GM21619 (cell line): ENCODE results near the gene PARVG.

Experiments used
- ATAC-seq: cut with Tn5 transposase; IDR thresholded peaks from one replicate; pipeline ENCODE4 v1.9.1; 2021; ENCODE audit not compliant: unreplicated experiment

PARVG gene

DNA sequence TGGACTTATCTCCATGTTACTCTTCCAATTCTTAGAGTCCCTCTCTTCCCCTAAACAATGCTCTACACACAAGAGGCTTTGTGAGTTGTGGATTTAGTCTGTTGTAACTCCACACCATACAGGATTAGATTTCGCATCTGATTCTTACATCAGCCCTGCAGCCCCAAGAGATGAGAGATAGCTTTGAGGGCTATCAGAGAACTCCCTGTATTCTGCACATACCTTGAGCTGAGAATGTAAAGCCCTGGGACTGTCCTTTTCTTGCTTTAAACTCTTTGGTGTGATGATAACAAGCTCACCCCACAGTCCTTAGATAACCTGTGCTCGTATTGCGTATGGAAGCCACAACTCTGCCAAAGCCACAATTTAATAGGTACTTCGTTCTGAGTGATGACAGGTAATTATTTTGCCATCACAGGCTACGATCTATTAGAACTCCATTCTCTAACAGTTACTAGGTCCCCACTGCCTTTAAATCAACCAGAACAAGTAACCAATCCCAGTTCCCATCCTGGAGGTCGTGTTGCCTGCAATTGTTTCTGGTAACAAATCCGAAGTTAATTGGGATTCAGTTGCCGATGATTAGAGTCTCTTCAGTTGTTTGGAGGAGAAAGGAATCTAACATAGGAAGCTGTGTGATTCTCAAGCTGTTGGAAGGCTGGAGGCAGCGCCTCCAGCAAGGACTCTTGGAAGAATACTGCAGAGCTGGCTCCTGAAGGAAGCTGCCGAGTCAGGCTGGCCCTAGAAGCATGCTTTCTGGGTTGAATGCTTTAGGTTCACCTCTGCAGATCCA is 1.3 kb upstream of the PARVG start:
- ATAC-seq: no peak

DNA sequence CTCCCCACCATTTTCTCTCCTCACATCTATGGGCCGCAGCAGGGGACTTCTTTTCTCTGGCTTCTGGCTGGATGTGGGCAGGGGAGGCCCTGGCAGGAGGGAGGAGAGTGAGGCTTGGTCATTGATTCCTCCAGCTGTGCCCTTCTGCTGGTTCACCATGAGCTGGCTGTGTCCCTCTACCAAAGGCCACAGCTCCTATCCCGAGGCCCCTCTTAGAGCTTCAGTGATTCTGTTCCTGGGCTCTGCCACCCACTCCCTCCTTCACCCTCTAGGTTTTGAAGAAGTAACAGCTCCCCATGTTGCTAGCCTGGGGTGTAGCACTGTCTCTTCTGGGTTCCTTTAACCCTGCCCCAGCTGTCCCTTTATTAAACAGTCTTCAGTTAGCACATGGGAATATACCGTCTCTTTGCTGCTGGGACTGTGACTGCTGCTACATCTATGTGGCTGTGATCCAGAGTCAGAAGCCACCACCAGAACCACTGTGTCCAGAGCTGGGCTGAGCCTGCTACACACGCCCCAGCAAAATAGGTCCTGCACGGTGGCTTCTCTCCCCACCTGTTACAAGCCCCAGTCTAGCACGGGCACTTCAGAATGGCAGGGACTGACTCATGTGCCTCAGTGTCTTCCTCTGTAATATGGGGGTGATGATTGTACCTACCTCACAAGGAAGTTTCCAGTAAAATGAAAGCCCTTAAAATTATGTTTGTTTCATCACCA is 578 bp upstream of the PARVG start:
- no peak for ATAC-seq

DNA sequence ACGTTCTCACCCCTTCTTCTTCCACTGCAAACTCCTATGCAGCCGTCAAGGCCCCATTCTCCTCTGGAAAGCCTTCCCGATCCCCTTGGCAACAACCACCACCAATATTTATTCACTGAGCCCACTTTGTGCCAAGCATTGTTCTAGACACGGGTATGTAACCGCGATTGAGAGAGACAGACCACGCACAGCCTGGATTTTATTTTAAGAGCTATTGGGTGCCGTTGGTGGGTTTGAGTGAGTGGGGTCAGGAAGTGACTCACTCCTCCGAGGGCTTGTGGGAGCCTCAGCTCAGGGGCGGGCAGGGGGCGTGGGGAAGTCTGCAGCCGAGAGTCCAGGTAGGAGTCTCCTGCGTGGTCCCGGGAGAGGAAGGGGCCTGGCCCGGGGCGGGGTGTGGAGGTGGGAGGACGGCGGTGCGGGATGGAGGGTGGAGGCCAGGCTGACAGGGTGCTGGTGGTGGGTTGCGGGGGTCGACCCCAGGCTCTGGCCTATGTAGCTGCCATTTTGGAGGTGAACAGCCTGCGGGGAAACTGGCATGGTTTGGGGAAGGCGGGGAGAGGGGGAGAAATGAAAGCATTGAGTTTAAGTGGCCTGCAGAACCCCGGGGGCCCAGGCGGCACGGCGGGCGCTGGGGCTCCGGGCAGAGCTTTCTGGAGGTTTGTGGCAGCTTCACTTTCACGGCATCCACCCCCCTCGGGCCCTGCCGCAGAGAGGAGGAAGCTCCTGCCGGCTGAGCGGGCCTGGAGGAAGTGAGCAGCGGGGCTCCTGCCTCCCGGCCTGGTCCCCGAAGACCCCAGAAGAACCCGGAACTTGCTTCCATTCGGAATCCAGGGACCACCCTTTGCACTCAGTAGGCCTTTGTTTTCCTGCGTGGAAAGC is 547 bp downstream of the PARVG start:
- no peak for ATAC-seq

DNA sequence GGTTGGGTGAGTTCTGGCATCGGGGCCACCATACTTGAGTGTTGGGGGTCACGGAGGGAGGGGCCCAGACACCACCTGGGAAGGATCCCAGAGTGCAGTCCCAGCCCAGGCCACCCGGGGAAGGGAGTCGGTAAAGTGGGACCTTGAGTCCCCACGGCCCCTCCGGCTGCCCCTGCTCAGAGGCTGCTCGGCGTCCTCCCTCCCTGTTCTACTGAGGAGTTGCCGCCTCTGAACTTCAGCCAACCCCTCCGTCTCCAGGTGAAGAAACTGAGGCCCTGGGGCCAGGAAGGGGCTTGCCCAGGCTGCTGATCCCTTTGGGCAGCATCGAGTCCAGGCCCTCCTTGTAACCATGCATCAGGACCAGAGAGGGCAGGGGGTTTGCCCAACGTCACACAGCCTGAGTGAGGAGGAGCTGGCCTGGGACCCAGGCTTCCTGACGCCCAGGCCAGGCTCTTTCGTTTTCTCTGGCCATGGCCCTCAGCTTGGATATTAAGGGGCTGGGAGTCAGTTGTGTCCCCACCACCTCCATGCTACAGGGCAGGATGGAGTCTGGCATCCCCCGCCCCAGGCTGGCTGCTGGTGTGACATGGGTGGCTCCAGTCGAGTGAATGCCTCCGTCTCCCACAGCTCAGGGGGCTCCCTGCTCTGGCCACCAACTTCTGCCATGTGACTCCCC is 1.3 kb downstream of the PARVG start:
- no peak for ATAC-seq

DNA sequence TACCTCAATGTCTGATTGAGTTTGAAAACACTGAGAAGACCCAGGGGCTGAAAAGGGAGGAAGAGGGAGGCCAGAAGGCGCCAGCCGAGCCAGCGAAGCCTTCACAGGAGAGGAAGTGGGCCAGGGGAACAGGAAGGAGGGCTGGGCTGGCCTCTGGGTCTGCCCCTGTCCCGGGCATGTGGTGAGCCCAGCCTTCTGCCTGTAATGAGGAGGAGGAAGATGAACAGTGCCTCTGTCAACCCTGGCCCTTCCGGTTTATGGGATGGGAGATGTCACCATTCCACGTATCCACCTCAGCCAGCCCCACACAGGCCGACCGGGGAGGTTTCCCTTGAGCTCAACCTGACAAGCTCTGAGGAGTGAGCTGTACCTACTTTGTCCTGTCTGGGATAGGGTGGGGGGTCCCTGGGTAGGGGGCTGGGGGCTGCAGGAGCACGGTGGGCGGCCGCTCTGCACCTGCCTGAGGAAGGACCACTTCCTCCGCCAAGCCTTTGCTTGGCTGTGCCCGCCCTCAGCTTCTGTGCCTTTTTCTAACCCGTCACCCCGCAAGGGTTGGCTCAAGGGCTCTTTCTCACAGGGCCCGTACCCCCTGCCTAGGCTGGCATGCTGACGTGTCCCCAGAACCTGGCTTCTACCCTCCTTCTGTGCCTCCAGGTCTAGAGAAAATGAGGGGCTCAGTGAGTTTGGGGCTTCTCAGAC is 2.0 kb downstream of the PARVG start:
- ATAC-seq: no peak

DNA sequence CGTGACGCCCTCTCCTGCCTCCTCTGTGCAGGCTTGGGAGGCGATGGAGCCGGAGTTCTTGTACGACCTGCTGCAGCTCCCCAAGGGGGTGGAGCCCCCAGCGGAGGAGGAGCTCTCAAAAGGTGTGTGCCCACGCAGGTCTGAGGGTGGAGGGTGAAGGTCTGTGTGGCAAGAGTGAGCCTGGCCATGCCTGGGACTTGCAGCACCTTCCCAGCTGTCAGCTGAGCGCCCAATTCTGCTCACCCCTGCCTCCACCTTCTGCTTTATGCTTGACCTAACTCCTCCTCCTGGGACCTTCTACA is 2.5 kb downstream of the PARVG start:
- no peak for ATAC-seq

DNA sequence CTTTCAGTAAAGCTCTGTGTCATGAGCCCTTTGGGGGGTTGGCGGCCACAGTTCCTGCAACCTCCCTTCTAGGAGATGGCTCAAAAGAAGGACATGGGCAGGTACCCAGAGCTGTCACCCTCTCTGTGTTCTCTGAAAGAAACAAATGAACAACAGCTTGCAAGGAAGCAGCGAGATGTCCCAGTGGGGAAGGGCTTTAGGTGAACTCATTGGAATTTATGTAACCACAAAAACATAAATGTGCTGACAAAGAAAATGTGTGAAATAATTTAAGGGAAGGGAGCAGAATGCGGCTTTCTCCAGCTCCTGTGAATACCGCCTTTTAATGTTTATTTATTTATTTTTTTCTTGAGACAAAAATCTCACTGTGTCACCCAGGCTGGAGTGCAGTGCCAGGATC is 3.3 kb downstream of the PARVG start:
- ATAC-seq: no peak

DNA sequence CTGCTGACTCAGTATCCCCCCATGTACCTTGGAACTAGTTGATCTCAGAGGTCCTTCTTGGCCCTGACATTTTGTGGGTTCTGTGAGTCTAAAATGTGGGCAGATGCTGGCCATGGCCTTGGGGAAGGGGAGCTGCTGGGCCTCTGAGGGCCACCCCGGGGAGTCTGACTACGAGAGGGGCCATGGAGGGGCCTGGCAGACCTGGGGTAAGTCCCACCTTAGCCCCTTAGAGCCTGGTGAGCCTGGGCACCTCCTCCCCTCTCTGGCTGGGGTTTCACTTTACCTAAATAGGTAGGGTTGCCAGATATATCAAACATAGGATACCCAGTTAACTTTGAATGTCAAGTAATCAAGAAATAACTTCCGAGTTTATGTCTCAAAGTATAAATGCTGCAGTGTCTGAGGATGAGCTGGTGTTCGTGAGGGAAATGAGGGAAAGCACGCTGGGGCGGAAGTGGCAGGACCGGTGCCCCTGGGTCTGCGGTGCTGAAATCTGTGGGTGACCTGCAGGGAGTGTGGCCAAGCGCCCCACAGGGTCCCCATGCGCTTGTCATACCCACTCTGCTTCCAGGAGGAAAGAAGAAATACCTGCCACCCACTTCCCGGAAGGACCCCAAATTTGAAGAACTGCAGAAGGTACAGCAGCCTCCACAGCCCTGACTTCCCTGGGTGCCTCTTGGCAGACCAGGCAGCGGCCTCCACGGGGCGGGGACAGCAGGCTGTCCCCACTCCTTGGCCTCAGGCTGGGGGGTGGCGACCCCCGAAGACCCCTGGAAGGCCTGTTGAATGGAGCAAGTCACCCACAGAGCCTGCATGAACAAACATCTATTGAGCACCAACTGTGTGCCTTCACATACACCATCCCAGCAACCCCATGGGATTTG is 4.8 kb downstream of the PARVG start:
- ATAC-seq: no peak

DNA sequence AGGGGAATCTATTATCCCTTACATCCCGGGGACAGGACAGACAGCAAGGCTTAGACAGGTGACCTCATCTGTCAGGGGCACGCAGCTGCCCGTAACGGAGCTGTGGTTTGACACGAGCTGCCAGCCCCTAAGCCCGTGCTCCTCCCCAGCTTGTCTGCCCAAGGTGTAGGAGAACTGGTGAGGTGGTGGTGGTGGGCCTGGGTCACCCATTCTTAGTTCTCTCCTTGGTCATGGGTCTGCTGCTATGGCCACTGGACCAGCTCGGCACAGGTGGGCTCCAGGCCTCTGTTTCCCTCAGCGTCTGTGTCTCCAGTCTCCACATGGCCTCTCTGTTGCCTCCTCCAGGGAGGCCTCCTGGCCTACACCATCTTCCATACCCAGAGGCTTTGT is 5.4 kb downstream of the PARVG start:
- no peak for ATAC-seq

DNA sequence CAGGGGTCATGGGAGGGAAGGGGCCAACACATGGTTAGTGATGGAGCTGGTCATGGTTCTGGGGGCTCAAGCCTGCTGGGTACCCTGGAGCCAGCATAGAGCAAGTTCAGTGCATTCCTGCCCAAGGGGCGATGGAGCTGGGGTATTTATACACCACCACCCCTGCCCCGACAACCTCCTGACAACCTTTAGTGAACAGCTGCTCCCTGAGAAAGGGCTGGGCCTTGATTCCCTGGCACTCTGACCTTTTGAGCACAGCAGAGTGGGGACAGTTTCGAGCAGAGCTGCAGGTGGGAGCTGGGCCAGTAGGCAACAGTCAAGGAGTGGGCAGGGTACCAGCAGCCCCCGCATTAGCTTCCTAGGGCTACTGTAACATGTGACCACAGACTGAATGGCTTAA is 6.0 kb downstream of the PARVG start:
- ATAC-seq: no peak

DNA sequence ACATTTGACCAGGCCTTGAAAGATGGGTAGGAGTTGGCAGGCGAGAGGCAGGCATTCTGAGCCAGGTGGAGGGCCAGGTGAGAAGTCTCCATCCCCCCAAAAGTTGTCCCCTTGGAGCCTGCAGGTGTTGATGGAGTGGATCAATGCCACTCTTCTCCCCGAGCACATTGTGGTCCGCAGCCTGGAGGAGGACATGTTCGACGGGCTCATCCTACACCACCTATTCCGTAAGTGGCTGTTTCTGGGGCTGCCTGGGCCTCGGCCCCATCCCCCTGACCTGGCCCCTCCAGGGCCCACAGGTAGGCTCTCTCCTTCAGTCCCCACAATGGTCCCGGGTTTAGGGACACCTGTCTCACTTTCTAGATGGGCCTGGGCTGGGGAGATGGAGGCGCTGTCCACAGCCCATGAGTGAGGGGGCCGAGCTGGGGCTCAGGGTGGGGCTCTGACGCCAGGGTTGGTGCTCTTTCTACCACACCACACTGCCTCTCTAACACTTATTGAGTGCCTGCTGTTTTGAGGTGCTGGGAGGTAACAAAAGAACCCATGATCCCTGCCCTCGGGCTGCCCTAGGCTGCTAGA is 7.0 kb downstream of the PARVG start:
- no peak for ATAC-seq

DNA sequence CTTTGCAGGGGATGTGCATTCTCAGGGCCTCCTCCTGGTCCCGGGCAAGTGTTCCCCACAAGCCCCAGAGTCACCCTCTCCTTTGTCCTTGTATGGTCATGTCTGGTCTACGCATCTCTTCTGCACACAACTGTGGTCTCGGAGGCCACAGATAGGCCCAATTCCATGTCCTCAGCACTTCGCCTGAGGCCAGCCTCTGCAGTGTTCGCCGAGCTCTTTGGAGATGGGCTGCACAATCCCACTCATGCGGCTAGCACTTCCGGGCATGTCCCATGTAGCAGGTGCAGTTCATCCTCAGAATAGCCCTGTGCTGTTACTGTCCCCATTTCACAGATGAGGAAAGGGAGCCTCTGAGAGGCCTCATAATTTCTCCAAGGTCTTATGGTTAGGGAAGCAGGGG is 7.6 kb downstream of the PARVG start:
- ATAC-seq: no peak

DNA sequence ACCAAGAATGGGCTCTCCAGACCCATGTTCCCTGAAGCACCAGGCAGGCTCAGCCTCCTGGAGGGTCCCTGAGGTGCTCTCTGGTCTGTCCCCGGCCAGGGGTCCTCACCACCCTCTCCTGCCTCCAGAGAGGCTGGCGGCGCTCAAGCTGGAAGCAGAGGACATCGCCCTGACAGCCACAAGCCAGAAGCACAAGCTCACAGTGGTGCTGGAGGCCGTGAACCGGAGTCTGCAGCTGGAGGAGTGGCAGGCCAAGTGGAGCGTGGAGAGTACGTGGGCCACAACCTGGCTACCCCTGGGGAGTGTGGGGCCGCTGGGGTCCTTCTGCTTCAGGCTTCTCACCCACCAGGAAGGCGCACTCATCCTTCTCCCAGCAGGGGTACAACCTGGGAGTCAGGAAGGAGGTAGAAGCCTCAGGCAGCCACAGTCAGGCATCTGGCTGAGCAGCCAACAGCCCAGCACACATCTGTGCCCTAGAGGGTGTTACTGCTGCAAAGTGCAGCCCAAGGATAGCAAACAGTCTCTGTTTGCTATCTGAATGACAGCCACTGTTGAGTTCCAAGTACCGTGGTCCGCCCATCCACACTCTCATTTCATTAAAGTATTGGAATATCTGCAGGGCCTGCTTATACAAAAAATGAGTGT is 8.4 kb downstream of the PARVG start:
- ATAC-seq: no peak

DNA sequence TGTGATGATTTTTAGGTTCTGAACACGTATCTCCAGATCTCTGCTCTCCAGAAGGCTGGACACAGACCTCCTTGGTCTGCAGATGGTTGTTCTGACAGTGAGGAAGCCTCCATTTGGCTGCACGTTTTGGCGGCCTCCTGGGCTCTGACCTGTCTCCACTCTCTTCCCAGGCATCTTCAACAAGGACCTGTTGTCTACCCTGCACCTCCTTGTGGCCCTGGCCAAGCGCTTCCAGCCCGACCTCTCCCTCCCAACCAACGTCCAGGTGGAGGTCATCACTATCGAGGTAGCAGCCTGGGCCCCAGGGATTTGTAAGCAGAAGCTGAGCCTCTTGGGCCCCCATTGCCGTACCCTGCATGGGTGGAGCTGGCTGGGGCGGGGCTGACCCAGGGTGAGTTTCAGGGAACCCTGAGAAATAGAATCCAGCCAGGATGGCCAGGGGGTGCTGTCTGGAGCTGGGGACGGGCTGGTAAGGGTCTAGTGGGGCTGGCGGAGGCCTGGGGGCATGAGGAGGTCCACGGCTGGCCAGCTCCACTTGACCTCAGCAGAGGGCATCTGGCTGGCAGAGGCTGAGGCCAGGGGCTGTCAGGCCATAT is 9.8 kb downstream of the PARVG start:
- no peak for ATAC-seq

DNA sequence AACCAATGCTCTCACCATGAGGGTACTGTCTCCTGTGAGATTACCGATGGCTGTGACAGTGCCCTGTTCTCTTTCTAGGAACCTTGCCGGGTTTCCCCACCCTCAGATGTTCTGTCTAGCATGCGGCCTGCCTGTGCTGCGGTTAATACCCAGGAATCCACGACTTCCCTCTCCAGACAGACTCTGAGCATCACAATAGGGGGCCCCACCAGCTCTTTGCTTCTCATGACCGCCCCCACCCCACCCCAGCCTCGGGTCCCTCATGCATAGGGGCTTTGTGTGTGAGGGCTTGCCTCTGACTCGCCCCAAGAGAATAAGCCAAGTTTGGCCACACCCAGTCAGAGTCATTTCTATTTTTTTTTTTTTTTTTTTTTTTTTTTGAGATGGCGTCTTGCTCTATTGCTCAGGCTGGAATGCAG is 10.3 kb downstream of the PARVG start:
- no peak for ATAC-seq

DNA sequence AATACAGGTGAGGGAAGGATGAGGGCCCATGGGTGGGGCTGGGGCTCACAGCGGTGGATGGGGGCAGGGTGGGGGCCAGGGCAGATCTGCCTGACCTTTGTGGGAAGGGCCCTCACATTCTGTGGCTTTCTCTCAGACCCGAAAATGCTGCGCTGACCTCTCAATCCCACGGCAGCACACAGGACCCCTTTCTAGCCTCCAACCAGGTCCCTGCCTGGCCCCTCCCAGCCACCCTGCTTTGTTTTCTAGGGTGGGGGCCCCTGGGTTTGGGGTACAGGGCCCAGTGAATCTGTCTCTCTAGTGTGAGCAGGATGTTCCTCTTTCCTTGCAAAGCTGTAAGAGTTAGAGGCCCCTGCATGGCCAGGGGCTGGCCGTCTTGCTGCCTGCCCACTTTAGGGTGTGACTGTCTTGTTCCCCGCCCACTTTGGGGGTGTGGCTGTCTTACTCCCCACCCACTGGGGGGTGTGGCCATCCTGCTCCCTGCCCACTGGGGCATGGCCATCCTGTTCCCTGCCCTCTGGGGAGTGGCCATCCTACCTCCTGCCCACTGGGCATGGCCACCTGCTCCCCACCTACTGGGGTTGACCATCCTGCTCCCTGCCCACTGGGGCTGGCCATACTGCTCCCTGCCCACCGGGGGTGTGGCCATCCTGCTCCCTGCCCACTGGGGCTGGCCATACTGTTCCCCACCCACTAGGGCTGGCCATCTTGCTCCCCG is 11.5 kb downstream of the PARVG start:
- no peak for ATAC-seq

DNA sequence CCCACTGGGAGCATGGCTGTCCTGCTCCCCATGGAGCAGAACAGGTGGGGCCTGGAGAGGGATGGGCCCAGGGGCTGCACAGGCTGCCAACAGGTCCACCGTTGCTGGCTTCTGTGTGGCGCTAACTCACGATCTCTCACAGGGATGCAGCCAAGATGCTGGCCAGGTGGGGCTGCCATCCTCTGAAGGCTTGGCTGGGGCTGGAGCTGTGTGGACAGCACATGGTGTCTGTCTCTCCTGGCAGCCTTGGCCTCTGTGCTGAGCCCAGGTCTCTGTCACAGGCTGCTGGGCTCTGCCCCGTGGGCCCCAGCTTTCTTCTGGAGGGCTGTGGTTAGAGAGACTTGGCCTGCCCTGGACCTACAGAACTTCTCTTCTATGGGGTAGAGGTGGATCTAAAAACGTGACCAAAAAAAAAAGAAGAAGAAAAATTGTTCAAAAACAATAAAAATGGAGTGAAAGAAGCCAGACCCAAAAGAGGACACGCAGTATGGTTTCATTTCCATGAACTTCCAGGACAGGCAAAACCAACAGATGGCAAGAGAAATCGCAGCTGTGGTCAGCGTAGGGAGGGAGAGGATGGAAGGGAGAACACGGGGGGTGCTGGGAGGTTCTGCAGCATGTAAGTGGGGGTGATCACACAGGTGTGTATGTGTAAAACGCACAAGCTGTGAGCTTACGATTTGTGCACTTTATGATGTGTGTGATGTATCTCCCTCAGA is 12.2 kb downstream of the PARVG start:
- no peak for ATAC-seq
